Keratinocyte (primary cell): ENCODE results near the gene THTPA.

Experiments used
- EZH2 ChIP-seq: IDR thresholded peaks from one replicate; pipeline ENCODE4 v1.6.1; 2012; ENCODE audit warnings: inconsistent platforms, mild to moderate bottlenecking, low read length, moderate library complexity
- TF ChIP-seq, protein P1 (sequence below), 3 experiments: IDR thresholded peaks in 1 of 3; conservative IDR thresholded peaks in 1 of 3; optimal IDR thresholded peaks in 1 of 3; 2 replicates in 2 of 3; 3 replicates in 1 of 3; pipeline versions ENCODE3 to v1.5.1; 2011; ENCODE audit warnings: low read length in 3 of 3, mild to moderate bottlenecking in 3 of 3, moderate library complexity in 2 of 3, control low read depth in 1 of 3, inconsistent platforms in 1 of 3; ENCODE audit not compliant: insufficient read depth in 2 of 3; ENCODE audit errors: extremely low read depth in 1 of 3

DNA sequence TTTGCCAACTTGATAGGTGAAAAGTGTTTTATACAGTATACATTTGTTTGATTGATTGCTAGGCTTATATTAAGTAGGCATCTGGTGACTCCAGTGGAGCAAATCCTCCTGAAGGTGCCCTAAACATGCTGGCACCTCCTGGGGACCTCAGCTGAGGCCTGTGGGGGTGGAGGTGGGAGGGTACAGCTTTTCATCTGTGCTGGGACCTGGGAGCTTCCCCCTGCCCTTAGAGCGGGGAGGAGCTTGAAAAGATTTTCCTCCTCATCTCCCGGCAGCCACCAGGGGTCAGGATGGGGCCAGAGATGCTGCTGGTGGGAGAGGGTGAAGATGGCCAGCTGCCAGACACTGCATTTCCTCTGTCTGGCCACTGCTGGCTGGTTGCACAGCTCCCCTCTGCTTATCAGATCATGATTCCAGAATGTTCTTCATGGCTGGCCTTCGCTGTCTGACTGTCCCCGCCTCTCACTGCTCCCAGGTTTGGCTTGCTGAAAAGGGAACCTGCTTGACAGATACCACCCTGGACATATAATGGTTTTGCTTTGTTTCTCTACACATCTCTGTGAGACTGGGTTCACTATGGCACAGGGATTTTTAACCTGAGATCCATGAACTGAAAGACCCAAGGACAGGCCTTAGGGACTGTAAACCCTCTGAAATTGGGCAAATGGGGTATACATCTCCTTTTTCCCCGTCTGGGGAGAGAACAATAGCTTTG, 33.0 kb downstream of the THTPA start:
- TF ChIP-seq, protein P1, sequence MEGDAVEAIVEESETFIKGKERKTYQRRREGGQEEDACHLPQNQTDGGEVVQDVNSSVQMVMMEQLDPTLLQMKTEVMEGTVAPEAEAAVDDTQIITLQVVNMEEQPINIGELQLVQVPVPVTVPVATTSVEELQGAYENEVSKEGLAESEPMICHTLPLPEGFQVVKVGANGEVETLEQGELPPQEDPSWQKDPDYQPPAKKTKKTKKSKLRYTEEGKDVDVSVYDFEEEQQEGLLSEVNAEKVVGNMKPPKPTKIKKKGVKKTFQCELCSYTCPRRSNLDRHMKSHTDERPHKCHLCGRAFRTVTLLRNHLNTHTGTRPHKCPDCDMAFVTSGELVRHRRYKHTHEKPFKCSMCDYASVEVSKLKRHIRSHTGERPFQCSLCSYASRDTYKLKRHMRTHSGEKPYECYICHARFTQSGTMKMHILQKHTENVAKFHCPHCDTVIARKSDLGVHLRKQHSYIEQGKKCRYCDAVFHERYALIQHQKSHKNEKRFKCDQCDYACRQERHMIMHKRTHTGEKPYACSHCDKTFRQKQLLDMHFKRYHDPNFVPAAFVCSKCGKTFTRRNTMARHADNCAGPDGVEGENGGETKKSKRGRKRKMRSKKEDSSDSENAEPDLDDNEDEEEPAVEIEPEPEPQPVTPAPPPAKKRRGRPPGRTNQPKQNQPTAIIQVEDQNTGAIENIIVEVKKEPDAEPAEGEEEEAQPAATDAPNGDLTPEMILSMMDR (optimal IDR thresholded peaks at IDR 0.05 in 1 of 3, IDR thresholded peaks at IDR 0.05 in 1 of 3, conservative IDR thresholded peaks at IDR 0.05 in 1 of 3; ENCODE audit: extremely low read depth in 1 of 3, insufficient read depth in 2 of 3, low read length in 3 of 3), result peak; percentile 82 to 86 (median 84)
- TF ChIP-seq EZH2, result no peak
